Loucy (cell line): ENCODE measurements around the gene COL6A2.
"Not testable (repeated sequence)": the region's sequence is repeated elsewhere in the genome, so short reads cannot be mapped to it uniquely, and the experiment has no call there.

Experiments used
- H2AFZ ChIP-seq: fragments of 200-600 bp; sonication (generic); 2 replicates; pipeline ENCODE4 v1.6.0; 2016; ENCODE audit warnings: antibody characterized with exemption, mild to moderate bottlenecking, low read length, moderate library complexity
- H3F3A ChIP-seq: fragments of 200-600 bp; 2 replicates; pipeline ENCODE4 v1.6.0; 2016; ENCODE audit warnings: antibody characterized with exemption, low read depth, mild to moderate bottlenecking
- H3K27me3 ChIP-seq: fragments of 200-600 bp; sonication (generic); 2 replicates; pipeline ENCODE4 v1.6.1; 2014; ENCODE audit warnings: low read length, mild to moderate bottlenecking; ENCODE audit not compliant: insufficient read depth, poor library complexity, severe bottlenecking
- H3K36me3 ChIP-seq: fragments of 200-600 bp; sonication (generic); 2 replicates; pipeline ENCODE4 v1.6.1; 2016; ENCODE audit warnings: low read length; ENCODE audit not compliant: insufficient read depth
- H3K4me1 ChIP-seq: fragments of 200-600 bp; sonication (generic); 2 replicates; pipeline ENCODE4 v1.5.1; 2014; ENCODE audit warnings: low read length, mild to moderate bottlenecking; ENCODE audit not compliant: insufficient read depth, poor library complexity, severe bottlenecking
- H3K4me2 ChIP-seq: fragments of 200-600 bp; sonication (generic); 2 replicates; pipeline ENCODE4 v1.6.0; 2014; ENCODE audit warnings: antibody characterized with exemption, low read length, low read depth, mild to moderate bottlenecking; ENCODE audit not compliant: poor library complexity, severe bottlenecking
- H3K4me3 ChIP-seq: fragments of 200-600 bp; sonication (generic); 2 replicates; pipeline ENCODE4 v1.5.1; 2014; ENCODE audit warnings: low read length, mild to moderate bottlenecking, mixed read lengths; ENCODE audit not compliant: poor library complexity, severe bottlenecking
- H3K79me2 ChIP-seq: fragments of 200-600 bp; sonication (generic); 2 replicates; pipeline ENCODE4 v1.6.1; 2014; ENCODE audit warnings: low read length; ENCODE audit not compliant: insufficient read depth
- H3K9ac ChIP-seq: fragments of 200-600 bp; sonication (generic); 2 replicates; pipeline ENCODE4 v1.6.0; 2014; ENCODE audit warnings: mild to moderate bottlenecking, low read depth, low read length, moderate library complexity; ENCODE audit not compliant: poor library complexity, severe bottlenecking
- H3K9me2 ChIP-seq: fragments of 200-600 bp; sonication (generic); replicated peaks from 2 replicates; pipeline ENCODE4 v1.6.1; 2016; ENCODE audit warnings: low read depth, low read length, mixed read lengths
- H3K9me3 ChIP-seq: fragments of 200-600 bp; sonication (generic); 2 replicates; pipeline ENCODE4 v1.6.1; 2014; ENCODE audit warnings: mild to moderate bottlenecking, antibody characterized with exemption, low read length, low read depth; ENCODE audit not compliant: insufficient read depth
- H4K20me1 ChIP-seq: fragments of 200-600 bp; sonication (generic); 2 replicates; pipeline ENCODE4 v1.6.0; 2014; ENCODE audit warnings: antibody characterized with exemption, low read length, mild to moderate bottlenecking; ENCODE audit not compliant: insufficient read depth, poor library complexity, severe bottlenecking
- CTCF ChIP-seq: fragments of 200-600 bp; sonication (generic); conservative IDR thresholded peaks from 2 replicates; pipeline ENCODE4 v1.5.1; 2014; ENCODE audit warnings: mild to moderate bottlenecking, antibody characterized with exemption, low read length
- EZH2phosphoT487 ChIP-seq: fragments of 200-600 bp; IDR thresholded peaks from 2 replicates; pipeline ENCODE4 v1.6.1; 2018; ENCODE audit warnings: antibody characterized with exemption, mild to moderate bottlenecking, moderate library complexity, borderline replicate concordance

Gene COL6A2

GRCh38 chr21:46071082-46071481 lies 26.8 kb upstream of the COL6A2 start:
- Histone ChIP-seq H3F3A (no peaks in the 10 kb centered on the region), H3K4me3 (no peak overlapping the region), H3K79me2 (no peaks in the 10 kb centered on the region), H3K9me2 (no peaks in the 10 kb centered on the region), H3K27me3 (no peaks in the 10 kb centered on the region), H3K4me1 (no peaks in the 10 kb centered on the region), H3K36me3 (no peaks in the 10 kb centered on the region), H3K9me3 (peaks cover 20% of the 10 kb centered on the region; the same call in 1 of the 2 replicates), H3K9ac (no peak overlapping the region), H3K4me2 (no peak overlapping the region), H2AFZ (no peak overlapping the region), H4K20me1 (no peaks in the 10 kb centered on the region)
- no peak for TF ChIP-seq EZH2phosphoT487
- no peak for TF ChIP-seq CTCF

- H3K9me3 ChIP-seq: peaks cover 10% of the 10 kb centered on the region; the same call in 1 of the 2 replicates
- not testable (repeated sequence) for H3K9ac ChIP-seq, H3K27me3 ChIP-seq, H3K4me3 ChIP-seq, H3K4me2 ChIP-seq, H3K36me3 ChIP-seq, H3K9me2 ChIP-seq, H4K20me1 ChIP-seq, H3F3A ChIP-seq, H3K4me1 ChIP-seq, H3K79me2 ChIP-seq, H2AFZ ChIP-seq
These were observed 21.2 kb upstream of the COL6A2 start for GRCh38 chr21:46076724-46077123.

GRCh38 chr21:46077674-46078101 lies 20.2 kb upstream of the COL6A2 start:
- no peak overlapping the region for H3K9ac ChIP-seq
- no peak overlapping the region for H3K4me2 ChIP-seq
- H3K27me3 ChIP-seq: no peaks in the 10 kb centered on the region
- no peak overlapping the region for H2AFZ ChIP-seq
- no peaks in the 10 kb centered on the region for H3K4me1 ChIP-seq
- H3K9me3 ChIP-seq: peaks cover 4% of the 10 kb centered on the region; the same call in 1 of the 2 replicates
- no peak overlapping the region for H3K4me3 ChIP-seq
- no peaks in the 10 kb centered on the region for H3K79me2 ChIP-seq
- no peaks in the 10 kb centered on the region for H3F3A ChIP-seq
- no peak for TF ChIP-seq EZH2phosphoT487
- TF ChIP-seq CTCF: no peak
- H3K36me3 ChIP-seq: no peaks in the 10 kb centered on the region
- H4K20me1 ChIP-seq: no peaks in the 10 kb centered on the region
- H3K9me2 ChIP-seq: no peaks in the 10 kb centered on the region

- Histone ChIP-seq H3F3A (no peaks in the 10 kb centered on the region), H3K4me1 (no peaks in the 10 kb centered on the region), H3K9me2 (no peaks in the 10 kb centered on the region), H3K36me3 (no peaks in the 10 kb centered on the region), H3K27me3 (no peaks in the 10 kb centered on the region), H3K9ac (no peak overlapping the region), H4K20me1 (no peaks in the 10 kb centered on the region), H3K9me3 (peaks cover 6% of the 10 kb centered on the region; the same call in 1 of the 2 replicates), H3K4me2 (no peak overlapping the region), H3K79me2 (no peaks in the 10 kb centered on the region), H3K4me3 (no peak overlapping the region), H2AFZ (no peak overlapping the region)
- TF ChIP-seq EZH2phosphoT487 (no peak), CTCF (no peak)
These were observed 19.5 kb upstream of the COL6A2 start for GRCh38 chr21:46078322-46078977.
